Endothelial cell (in vitro differentiated cells): ENCODE measurements around the gene MKRN1. TPM values are rescaled to one million over a fixed set of nuclear protein-coding genes. Genes with fewer than 3 reads are reported as not detected.

Experiments used
- DNase-seq: peaks from one replicate; pipeline ENCODE4 v3.0.0; 2021; ENCODE audit warnings: low spot score
- H3K27ac Mint-ChIP-seq: one replicate; pipeline ENCODE4 v1.8.0; 2021; ENCODE audit warnings: mixed read lengths, inconsistent platforms; ENCODE audit not compliant: unreplicated experiment
- H3K27me3 Mint-ChIP-seq: one replicate; pipeline ENCODE4 v1.8.0; 2021; ENCODE audit warnings: mild to moderate bottlenecking, moderate library complexity, mixed read lengths, inconsistent platforms; ENCODE audit not compliant: unreplicated experiment
- H3K36me3 Mint-ChIP-seq: one replicate; pipeline ENCODE4 v1.8.0; 2021; ENCODE audit warnings: mild to moderate bottlenecking, low read depth, mixed read lengths, inconsistent platforms; ENCODE audit not compliant: unreplicated experiment
- H3K4me1 Mint-ChIP-seq: one replicate; pipeline ENCODE4 v1.8.0; 2021; ENCODE audit warnings: mild to moderate bottlenecking, mixed read lengths, inconsistent platforms; ENCODE audit not compliant: unreplicated experiment
- H3K4me3 Mint-ChIP-seq: one replicate; pipeline ENCODE4 v1.8.0; 2021; ENCODE audit warnings: mild to moderate bottlenecking, mixed read lengths, inconsistent platforms; ENCODE audit not compliant: unreplicated experiment
- H3K9me3 Mint-ChIP-seq: one replicate; pipeline ENCODE4 v1.8.0; 2021; ENCODE audit warnings: mixed read lengths, inconsistent platforms; ENCODE audit not compliant: unreplicated experiment
- CTCF ChIP-seq: fragments of 200-600 bp; sonication (generic); IDR thresholded peaks from one replicate; pipeline ENCODE4 v1.5.0; 2021; ENCODE audit warnings: antibody characterized with exemption; ENCODE audit not compliant: unreplicated experiment
- total RNA-seq: library from RNA; stranded (reverse); fragmentation: NEBNext Ultra II Directional; extraction: Animal tissue kit (Norgen Biotek cat#: 25700); gene quantifications from one replicate; pipeline ENCODE4 v1.2.1, GENCODE V29; 2021; ENCODE audit not compliant: unreplicated experiment

Gene MKRN1
- total RNA-seq, 1 donor from 2014 or later = 79.9 TPM

- Mint-ChIP-seq H3K4me1 (no peaks in the 10 kb centered on the region), H3K9me3 (no peaks in the 10 kb centered on the region), H3K27ac (peak overlapping the region; percentile 36), H3K4me3 (no peak overlapping the region), H3K27me3 (peaks cover 5% of the 10 kb centered on the region), H3K36me3 (no peaks in the 10 kb centered on the region)
- no peak for TF ChIP-seq CTCF
- DNase-seq = no peak
Measured at GRCh38 chr7:140521421-140521820, 42.1 kb upstream of the MKRN1 start.

GRCh38 chr7:140519007-140519399, 39.7 kb upstream of the MKRN1 start:
- H3K27me3 Mint-ChIP-seq = peaks cover 5% of the 10 kb centered on the region
- no peaks in the 10 kb centered on the region for H3K4me1 Mint-ChIP-seq
- no peak for DNase-seq
- no peak overlapping the region for H3K27ac Mint-ChIP-seq
- no peaks in the 10 kb centered on the region for H3K9me3 Mint-ChIP-seq
- H3K4me3 Mint-ChIP-seq = no peak overlapping the region
- H3K36me3 Mint-ChIP-seq = no peaks in the 10 kb centered on the region
- TF ChIP-seq CTCF = no peak

GRCh38 chr7:140518370-140519006, 39.2 kb upstream of the MKRN1 start:
- H3K27ac Mint-ChIP-seq = no peak overlapping the region
- no peaks in the 10 kb centered on the region for H3K4me1 Mint-ChIP-seq
- no peak for TF ChIP-seq CTCF
- no peaks in the 10 kb centered on the region for H3K9me3 Mint-ChIP-seq
- no peak overlapping the region for H3K4me3 Mint-ChIP-seq
- H3K36me3 Mint-ChIP-seq = no peaks in the 10 kb centered on the region
- DNase-seq = no peak
- H3K27me3 Mint-ChIP-seq = peaks cover 5% of the 10 kb centered on the region

- TF ChIP-seq CTCF = peak; percentile 61
- Mint-ChIP-seq H3K36me3 (no peaks in the 10 kb centered on the region), H3K4me1 (no peaks in the 10 kb centered on the region), H3K27me3 (peaks cover 3% of the 10 kb centered on the region), H3K27ac (no peak overlapping the region), H3K4me3 (peak overlapping the region; percentile 0), H3K9me3 (no peaks in the 10 kb centered on the region)
- peak; percentile 89 for DNase-seq
Measured at GRCh38 chr7:140517546-140518369, 38.5 kb upstream of the MKRN1 start.
